H1 (cell line): ENCODE results near the gene PDXP.

Source experiments
- CHD1 ChIP-seq: IDR thresholded peaks from 2 replicates; pipeline ENCODE4 v1.6.1; 2012; ENCODE audit warnings: low read depth, low read length, improper control_type of control experiment
- EGR1 ChIP-seq: IDR thresholded peaks from 2 replicates; pipeline ENCODE4 v1.6.1; 2011; ENCODE audit warnings: low read depth, low read length, borderline replicate concordance
- EP300 ChIP-seq, 2 experiments: IDR thresholded peaks; 1 replicate in 1 of 2; 2 replicates in 1 of 2; pipeline ENCODE4 v1.6.1; 2011 to 2012; ENCODE audit warnings: low read depth in 2 of 2, low read length in 2 of 2, mild to moderate bottlenecking in 2 of 2, borderline replicate concordance in 1 of 2, inconsistent platforms in 1 of 2, moderate library complexity in 1 of 2
- JUN ChIP-seq: IDR thresholded peaks from 2 replicates; pipeline ENCODE4 v1.6.1; 2011; ENCODE audit warnings: low read depth, mild to moderate bottlenecking, improper control_type of control experiment, low read length
- POLR2A ChIP-seq, 2 experiments: IDR thresholded peaks; 1 replicate in 1 of 2; 2 replicates in 1 of 2; pipeline ENCODE4 v1.6.1; 2011; ENCODE audit warnings: low read depth in 2 of 2, low read length in 2 of 2, mild to moderate bottlenecking in 2 of 2; ENCODE audit errors: control extremely low read depth in 1 of 2
- RFX5 ChIP-seq: IDR thresholded peaks from 2 replicates; pipeline ENCODE4 v1.6.1; 2011; ENCODE audit warnings: low read depth, low read length, improper control_type of control experiment, borderline replicate concordance
- TBP ChIP-seq: IDR thresholded peaks from 2 replicates; pipeline ENCODE4 v1.6.1; 2011; ENCODE audit warnings: low read depth, low read length, improper control_type of control experiment
- TF ChIP-seq, protein P1 (sequence below): IDR thresholded peaks from 2 replicates; pipeline ENCODE4 v1.6.1; 2012; ENCODE audit warnings: low read length, inconsistent platforms

DNA sequence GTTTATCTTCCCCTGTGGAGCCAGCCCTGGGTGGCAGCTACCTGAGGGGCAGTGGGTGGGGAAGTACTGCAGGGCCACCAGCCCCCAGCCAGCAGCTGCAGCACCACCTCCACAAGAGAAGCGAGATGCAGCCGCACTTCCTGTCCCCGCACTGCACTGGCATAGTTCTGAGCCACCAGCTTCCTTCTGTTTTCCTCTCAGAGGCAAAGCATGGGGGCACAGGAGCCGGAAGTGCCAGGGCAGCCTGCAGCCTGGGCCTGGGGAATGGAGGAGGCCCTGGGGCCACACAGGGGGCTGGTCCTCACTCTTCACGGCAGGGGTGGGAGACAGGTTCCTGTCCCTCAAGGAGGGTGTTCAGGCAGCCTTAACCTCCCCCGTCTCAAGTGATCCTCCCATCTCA lies 31.0 kb upstream of the PDXP start:
- TF ChIP-seq, protein P1, sequence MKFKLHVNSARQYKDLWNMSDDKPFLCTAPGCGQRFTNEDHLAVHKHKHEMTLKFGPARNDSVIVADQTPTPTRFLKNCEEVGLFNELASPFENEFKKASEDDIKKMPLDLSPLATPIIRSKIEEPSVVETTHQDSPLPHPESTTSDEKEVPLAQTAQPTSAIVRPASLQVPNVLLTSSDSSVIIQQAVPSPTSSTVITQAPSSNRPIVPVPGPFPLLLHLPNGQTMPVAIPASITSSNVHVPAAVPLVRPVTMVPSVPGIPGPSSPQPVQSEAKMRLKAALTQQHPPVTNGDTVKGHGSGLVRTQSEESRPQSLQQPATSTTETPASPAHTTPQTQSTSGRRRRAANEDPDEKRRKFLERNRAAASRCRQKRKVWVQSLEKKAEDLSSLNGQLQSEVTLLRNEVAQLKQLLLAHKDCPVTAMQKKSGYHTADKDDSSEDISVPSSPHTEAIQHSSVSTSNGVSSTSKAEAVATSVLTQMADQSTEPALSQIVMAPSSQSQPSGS: no peak
- no peak for TF ChIP-seq JUN
- no peak for TF ChIP-seq EP300 (IDR thresholded peaks at IDR 0.05; ENCODE audit: borderline replicate concordance in 1 of 2, low read depth in 2 of 2, low read length in 2 of 2)
- TF ChIP-seq EGR1: no peak
- TF ChIP-seq RFX5: no peak
- TF ChIP-seq POLR2A (IDR thresholded peaks at IDR 0.05; ENCODE audit: control extremely low read depth in 1 of 2, low read depth in 2 of 2, low read length in 2 of 2): no peak
- no peak for TF ChIP-seq CHD1
- TF ChIP-seq TBP: no peak
